Suprapubic skin (tissue), 3 donors: Measurements from ENCODE around the gene EMD.

ENCODE experiments used
- EP300 ChIP-seq: sonication (generic); formaldehyde crosslinking; IDR thresholded peaks from one replicate; pipeline ENCODE4 v1.6.1; 2017; ENCODE audit warnings: antibody characterized with exemption
- POLR2A ChIP-seq, 2 donors: fragments of 450-650 bp; IDR thresholded peaks; one replicate each; pipeline ENCODE4 v1.6.1; 2017; ENCODE audit warnings: antibody characterized with exemption in 2 of 2, mild to moderate bottlenecking in 2 of 2, moderate library complexity in 2 of 2
- TF ChIP-seq, protein P1 (sequence below), 2 donors: fragments of 200-600 bp in 1 of 2; fragments of 450-650 bp in 1 of 2; sonication (generic) in 1 of 2; IDR thresholded peaks; one replicate each; pipeline ENCODE4 v1.5.1; 2016 to 2019; ENCODE audit warnings: antibody characterized with exemption in 2 of 2, mild to moderate bottlenecking in 1 of 2, moderate library complexity in 1 of 2

GRCh38 chrX:154358829-154359228 is 20.3 kb upstream of the EMD start:
- TF ChIP-seq, protein P1, sequence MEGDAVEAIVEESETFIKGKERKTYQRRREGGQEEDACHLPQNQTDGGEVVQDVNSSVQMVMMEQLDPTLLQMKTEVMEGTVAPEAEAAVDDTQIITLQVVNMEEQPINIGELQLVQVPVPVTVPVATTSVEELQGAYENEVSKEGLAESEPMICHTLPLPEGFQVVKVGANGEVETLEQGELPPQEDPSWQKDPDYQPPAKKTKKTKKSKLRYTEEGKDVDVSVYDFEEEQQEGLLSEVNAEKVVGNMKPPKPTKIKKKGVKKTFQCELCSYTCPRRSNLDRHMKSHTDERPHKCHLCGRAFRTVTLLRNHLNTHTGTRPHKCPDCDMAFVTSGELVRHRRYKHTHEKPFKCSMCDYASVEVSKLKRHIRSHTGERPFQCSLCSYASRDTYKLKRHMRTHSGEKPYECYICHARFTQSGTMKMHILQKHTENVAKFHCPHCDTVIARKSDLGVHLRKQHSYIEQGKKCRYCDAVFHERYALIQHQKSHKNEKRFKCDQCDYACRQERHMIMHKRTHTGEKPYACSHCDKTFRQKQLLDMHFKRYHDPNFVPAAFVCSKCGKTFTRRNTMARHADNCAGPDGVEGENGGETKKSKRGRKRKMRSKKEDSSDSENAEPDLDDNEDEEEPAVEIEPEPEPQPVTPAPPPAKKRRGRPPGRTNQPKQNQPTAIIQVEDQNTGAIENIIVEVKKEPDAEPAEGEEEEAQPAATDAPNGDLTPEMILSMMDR (IDR thresholded peaks at IDR 0.05), result no peak
- TF ChIP-seq POLR2A (IDR thresholded peaks at IDR 0.05) (no peak), EP300 (no peak)
